Retinal pigment epithelial cell (primary cell): Measurements from ENCODE around the gene BARX1.

Source experiments
- DNase-seq: peaks from one replicate; pipeline ENCODE4 v3.0.0-alpha.2; 2010; ENCODE audit warnings: low read depth
- H3K4me3 ChIP-seq: 2 replicates; pipeline ENCODE4 v1.5.1; 2011; ENCODE audit warnings: mild to moderate bottlenecking, low read length, control low read depth, moderate library complexity
- CTCF ChIP-seq: conservative IDR thresholded peaks from 2 replicates; pipeline ENCODE4 v1.5.1; 2011; ENCODE audit warnings: low read depth, low read length, control low read depth, inconsistent platforms

Gene BARX1

GRCh38 chr9:93992830-93993229 is 37.7 kb upstream of the BARX1 start:
- TF ChIP-seq CTCF, result no peak
- DNase-seq, result no peak
- H3K4me3 ChIP-seq, result no peak overlapping the region

- no peak for TF ChIP-seq CTCF
- no peak overlapping the region for H3K4me3 ChIP-seq
- no peak for DNase-seq
Observed at GRCh38 chr9:93990448-93990847, 35.3 kb upstream of the BARX1 start.

GRCh38 chr9:93988056-93988455 is 32.9 kb upstream of the BARX1 start:
- no peak for TF ChIP-seq CTCF
- no peak overlapping the region for H3K4me3 ChIP-seq
- no peak for DNase-seq

- TF ChIP-seq CTCF, result no peak
- no peak overlapping the region for H3K4me3 ChIP-seq
- no peak for DNase-seq
Observed at GRCh38 chr9:93984860-93985259, 29.7 kb upstream of the BARX1 start.

- DNase-seq, result no peak
- TF ChIP-seq CTCF, result no peak
Observed at GRCh38 chr9:93983875-93984274, 28.7 kb upstream of the BARX1 start.

GRCh38 chr9:93979721-93980120 is 24.6 kb upstream of the BARX1 start:
- TF ChIP-seq CTCF, result no peak
- no peak overlapping the region for H3K4me3 ChIP-seq
- no peak for DNase-seq

More at GRCh38 chr9:93983875-93984274, 28.7 kb upstream of the BARX1 start:
- no peak overlapping the region for H3K4me3 ChIP-seq

GRCh38 chr9:93978551-93978950 is 23.4 kb upstream of the BARX1 start:
- no peak overlapping the region for H3K4me3 ChIP-seq
- DNase-seq, result no peak
- no peak for TF ChIP-seq CTCF
